HepG2 (cell line): Measurements from ENCODE around the gene KCTD6. TPM values are rescaled to one million over a fixed set of nuclear protein-coding genes. Genes with fewer than 3 reads are reported as not detected.

ENCODE experiments used
- ATRX ChIP-seq: sonication (generic); formaldehyde crosslinking; IDR thresholded peaks from 2 replicates; pipeline ENCODE4 v1.4.0; 2020; ENCODE audit warnings: missing genetic modification reagents, borderline replicate concordance
- ELF1 ChIP-seq: sonication (generic); formaldehyde crosslinking; IDR thresholded peaks from 2 replicates; pipeline ENCODE4 v1.4.0; 2020; ENCODE audit warnings: missing genetic modification reagents
- FOXC1 ChIP-seq: sonication (generic); formaldehyde crosslinking; IDR thresholded peaks from 2 replicates; pipeline ENCODE4 v1.8.0; 2022; ENCODE audit warnings: mild to moderate bottlenecking, missing genetic modification reagents, borderline replicate concordance
- GATA4 ChIP-seq: sonication (generic); IDR thresholded peaks from 2 replicates; pipeline ENCODE4 v1.6.1; 2016; ENCODE audit warnings: antibody characterized with exemption, low read depth, borderline replicate concordance
- GPN1 ChIP-seq: sonication (generic); formaldehyde crosslinking; IDR thresholded peaks from 2 replicates; pipeline ENCODE4 v1.5.1; 2020; ENCODE audit warnings: missing genetic modification reagents, borderline replicate concordance
- HDAC1 ChIP-seq: sonication (generic); formaldehyde crosslinking; IDR thresholded peaks from 2 replicates; pipeline ENCODE4 v1.5.1; 2020; ENCODE audit warnings: mild to moderate bottlenecking, missing genetic modification reagents
- KDM6A ChIP-seq: IDR thresholded peaks from 2 replicates; pipeline ENCODE4 v1.6.1; 2016; ENCODE audit warnings: low read depth
- KLF16 ChIP-seq, 2 experiments: sonication (generic) in 1 of 2; formaldehyde crosslinking in 1 of 2; IDR thresholded peaks; 2 replicates each; pipeline versions ENCODE4 v1.6.1 to v1.8.0; 2016 to 2023; ENCODE audit warnings: missing genetic modification reagents in 2 of 2, missing compliant biosample characterization in 1 of 2
- NFE2L2 ChIP-seq: fragments of 150-350 bp; IDR thresholded peaks from 2 replicates; pipeline ENCODE4 v1.6.1; 2014; ENCODE audit warnings: low read length
- PTBP1 ChIP-seq: fragments of 200-400 bp; formaldehyde crosslinking; IDR thresholded peaks from 2 replicates; pipeline ENCODE4 v1.6.1; 2018; ENCODE audit warnings: low read length, low read depth; ENCODE audit not compliant: poor library complexity, severe bottlenecking
- RNF2 ChIP-seq: fragments of 450-650 bp; conservative IDR thresholded peaks from 2 replicates; pipeline ENCODE4 v1.6.1; 2016; ENCODE audit warnings: low read depth
- TRIM24 ChIP-seq: sonication (generic); formaldehyde crosslinking; IDR thresholded peaks from 2 replicates; pipeline ENCODE4 v1.8.0; 2022; ENCODE audit warnings: mild to moderate bottlenecking, missing genetic modification reagents
- ZFP41 ChIP-seq: sonication (generic); formaldehyde crosslinking; IDR thresholded peaks from 2 replicates; pipeline ENCODE4 v1.4.0; 2020; ENCODE audit warnings: mild to moderate bottlenecking, missing genetic modification reagents, borderline replicate concordance
- ZNF256 ChIP-seq: sonication (generic); formaldehyde crosslinking; conservative IDR thresholded peaks from 2 replicates; pipeline ENCODE4 v1.4.0; 2020; ENCODE audit warnings: missing genetic modification reagents
- ZNF547 ChIP-seq: sonication (generic); formaldehyde crosslinking; IDR thresholded peaks from 2 replicates; pipeline ENCODE4 v1.5.1; 2020; ENCODE audit warnings: mild to moderate bottlenecking, missing genetic modification reagents
- ZNF607 ChIP-seq: sonication (generic); formaldehyde crosslinking; IDR thresholded peaks from 2 replicates; pipeline ENCODE4 v1.5.1; 2020; ENCODE audit warnings: missing genetic modification reagents, mild to moderate bottlenecking, borderline replicate concordance
- ZNF616 ChIP-seq: sonication (generic); formaldehyde crosslinking; IDR thresholded peaks from 2 replicates; pipeline ENCODE4 v1.5.0; 2020; ENCODE audit warnings: low read depth, mild to moderate bottlenecking, missing genetic modification reagents
- ZNF772 ChIP-seq: sonication (generic); formaldehyde crosslinking; IDR thresholded peaks from 2 replicates; pipeline ENCODE4 v1.5.0; 2020; ENCODE audit warnings: mild to moderate bottlenecking, missing genetic modification reagents
- ZNF781 ChIP-seq: sonication (generic); formaldehyde crosslinking; IDR thresholded peaks from 2 replicates; pipeline ENCODE4 v1.5.1; 2020; ENCODE audit warnings: borderline replicate concordance, mild to moderate bottlenecking, missing genetic modification reagents; ENCODE audit errors: not compliant biosample characterization
- polyA plus RNA-seq, 8 experiments: library from polyadenylated mRNA; depleted of rRNA in 3 of 8; stranded (reverse) in 7 of 8; unstranded in 1 of 8; fragments of >200 nt; fragmentation: Illumina TruSeq in 4 of 8; extraction: Trizol in 4 of 8; gene quantifications; 2 replicates each; pipeline versions ENCODE4 v1.2.1 to v1.2.3, GENCODE V29; 2011 to 2016; ENCODE audit warnings: low read depth in 4 of 8, missing spikeins in 1 of 8, mixed read lengths in 1 of 8; ENCODE audit not compliant: insufficient read depth in 1 of 8
- total RNA-seq, 5 experiments: library from RNA; depleted of rRNA; stranded (reverse); fragments of >200 nt; fragmentation: Illumina TruSeq; extraction: Trizol; gene quantifications; 2 replicates each; pipeline ENCODE4 v1.2.3, GENCODE V29; 2016; ENCODE audit warnings: low read depth in 1 of 5
- TF ChIP-seq, protein P1 (sequence below): sonication (generic); formaldehyde crosslinking; IDR thresholded peaks from 2 replicates; pipeline ENCODE4 v1.4.0; 2020; ENCODE audit warnings: mild to moderate bottlenecking, missing genetic modification reagents
- TF ChIP-seq, protein P2 (sequence below): IDR thresholded peaks from 2 replicates; pipeline ENCODE4 v1.6.1; 2016; ENCODE audit warnings: missing genetic modification reagents, missing compliant biosample characterization
- TF ChIP-seq, protein P3 (sequence below): sonication (generic); formaldehyde crosslinking; IDR thresholded peaks from 2 replicates; pipeline ENCODE4 v1.9.0; 2022; ENCODE audit warnings: low read depth, missing genetic modification reagents
- TF ChIP-seq, protein P4 (sequence below): sonication (generic); formaldehyde crosslinking; IDR thresholded peaks from 2 replicates; pipeline ENCODE4 v1.5.0; 2020; ENCODE audit warnings: mild to moderate bottlenecking, missing genetic modification reagents
- TF ChIP-seq, protein P5 (sequence below): IDR thresholded peaks from 2 replicates; pipeline ENCODE4 v1.6.1; 2016; ENCODE audit warnings: low read depth, borderline replicate concordance

Gene KCTD6
- total and polyA plus RNA-seq, 2 of the 13 experiments (the other 11 are each of a cell fraction or from before 2014, with no cell fraction given), result 13.4 to 14.2 TPM

DNA sequence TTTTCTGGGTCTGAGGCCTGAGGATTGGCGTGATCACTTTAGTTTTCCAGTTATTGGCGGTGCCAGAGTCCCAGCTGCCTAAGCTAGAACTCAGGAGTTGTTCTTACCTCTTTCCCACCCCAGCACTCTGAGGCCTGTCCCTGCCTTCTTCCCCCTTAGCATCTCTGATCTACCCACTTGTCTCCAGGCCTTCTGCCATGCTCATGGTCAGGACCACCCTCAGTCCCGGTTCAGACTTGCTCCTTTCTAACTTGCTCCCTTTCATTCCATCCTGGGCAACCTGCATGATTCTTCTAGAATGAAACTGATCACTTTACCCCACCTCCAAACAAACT, 29.4 kb downstream of the KCTD6 start (continued):
- TF ChIP-seq, protein P1, sequence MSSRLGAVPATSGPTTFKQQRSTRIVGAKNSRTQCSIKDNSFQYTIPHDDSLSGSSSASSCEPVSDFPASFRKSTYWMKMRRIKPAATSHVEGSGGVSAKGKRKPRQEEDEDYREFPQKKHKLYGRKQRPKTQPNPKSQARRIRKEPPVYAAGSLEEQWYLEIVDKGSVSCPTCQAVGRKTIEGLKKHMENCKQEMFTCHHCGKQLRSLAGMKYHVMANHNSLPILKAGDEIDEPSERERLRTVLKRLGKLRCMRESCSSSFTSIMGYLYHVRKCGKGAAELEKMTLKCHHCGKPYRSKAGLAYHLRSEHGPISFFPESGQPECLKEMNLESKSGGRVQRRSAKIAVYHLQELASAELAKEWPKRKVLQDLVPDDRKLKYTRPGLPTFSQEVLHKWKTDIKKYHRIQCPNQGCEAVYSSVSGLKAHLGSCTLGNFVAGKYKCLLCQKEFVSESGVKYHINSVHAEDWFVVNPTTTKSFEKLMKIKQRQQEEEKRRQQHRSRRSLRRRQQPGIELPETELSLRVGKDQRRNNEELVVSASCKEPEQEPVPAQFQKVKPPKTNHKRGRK (CRISPR knock-in tag), result no peak
- TF ChIP-seq PTBP1 (no peak), ZNF781 (peak; percentile 18), GATA4 (no peak), ATRX (CRISPR knock-in tag) (no peak), ZNF616 (CRISPR knock-in tag) (peak; percentile 11; the same call in 1 of the 2 replicates), TRIM24 (CRISPR knock-in tag) (no peak), ELF1 (CRISPR knock-in tag) (0 out of 2 replicates have a peak, but pooled peaks have one; percentile 0), RNF2 (0 out of 2 replicates have a peak, but pooled peaks have one; percentile 3), FOXC1 (peak; percentile 0; the same call in 1 of the 2 replicates), ZNF772 (CRISPR knock-in tag) (peak; percentile 1; the same call in 1 of the 2 replicates), NFE2L2 (no peak), KLF16 (CRISPR knock-in tag; IDR thresholded peaks at IDR 0.05) (no peak), KDM6A (CRISPR knock-in tag) (no peak), ZNF607 (CRISPR knock-in tag) (0 out of 2 replicates have a peak, but pooled peaks have one; percentile 19), ZFP41 (no peak), ZNF547 (CRISPR knock-in tag) (no peak), ZNF256 (no peak), HDAC1 (CRISPR knock-in tag) (0 out of 2 replicates have a peak, but pooled peaks have one; percentile 52), GPN1 (no peak)
- TF ChIP-seq, protein P2, sequence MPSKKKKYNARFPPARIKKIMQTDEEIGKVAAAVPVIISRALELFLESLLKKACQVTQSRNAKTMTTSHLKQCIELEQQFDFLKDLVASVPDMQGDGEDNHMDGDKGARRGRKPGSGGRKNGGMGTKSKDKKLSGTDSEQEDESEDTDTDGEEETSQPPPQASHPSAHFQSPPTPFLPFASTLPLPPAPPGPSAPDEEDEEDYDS, result 0 out of 2 replicates have a peak, but pooled peaks have one; percentile 1
- TF ChIP-seq, protein P3, sequence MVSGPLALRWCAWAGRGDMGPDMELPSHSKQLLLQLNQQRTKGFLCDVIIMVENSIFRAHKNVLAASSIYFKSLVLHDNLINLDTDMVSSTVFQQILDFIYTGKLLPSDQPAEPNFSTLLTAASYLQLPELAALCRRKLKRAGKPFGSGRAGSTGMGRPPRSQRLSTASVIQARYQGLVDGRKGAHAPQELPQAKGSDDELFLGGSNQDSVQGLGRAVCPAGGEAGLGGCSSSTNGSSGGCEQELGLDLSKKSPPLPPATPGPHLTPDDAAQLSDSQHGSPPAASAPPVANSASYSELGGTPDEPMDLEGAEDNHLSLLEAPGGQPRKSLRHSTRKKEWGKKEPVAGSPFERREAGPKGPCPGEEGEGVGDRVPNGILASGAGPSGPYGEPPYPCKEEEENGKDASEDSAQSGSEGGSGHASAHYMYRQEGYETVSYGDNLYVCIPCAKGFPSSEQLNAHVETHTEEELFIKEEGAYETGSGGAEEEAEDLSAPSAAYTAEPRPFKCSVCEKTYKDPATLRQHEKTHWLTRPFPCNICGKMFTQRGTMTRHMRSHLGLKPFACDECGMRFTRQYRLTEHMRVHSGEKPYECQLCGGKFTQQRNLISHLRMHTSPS (CRISPR knock-in tag), result 0 out of 2 replicates have a peak, but pooled peaks have one; percentile 1
- TF ChIP-seq, protein P4, sequence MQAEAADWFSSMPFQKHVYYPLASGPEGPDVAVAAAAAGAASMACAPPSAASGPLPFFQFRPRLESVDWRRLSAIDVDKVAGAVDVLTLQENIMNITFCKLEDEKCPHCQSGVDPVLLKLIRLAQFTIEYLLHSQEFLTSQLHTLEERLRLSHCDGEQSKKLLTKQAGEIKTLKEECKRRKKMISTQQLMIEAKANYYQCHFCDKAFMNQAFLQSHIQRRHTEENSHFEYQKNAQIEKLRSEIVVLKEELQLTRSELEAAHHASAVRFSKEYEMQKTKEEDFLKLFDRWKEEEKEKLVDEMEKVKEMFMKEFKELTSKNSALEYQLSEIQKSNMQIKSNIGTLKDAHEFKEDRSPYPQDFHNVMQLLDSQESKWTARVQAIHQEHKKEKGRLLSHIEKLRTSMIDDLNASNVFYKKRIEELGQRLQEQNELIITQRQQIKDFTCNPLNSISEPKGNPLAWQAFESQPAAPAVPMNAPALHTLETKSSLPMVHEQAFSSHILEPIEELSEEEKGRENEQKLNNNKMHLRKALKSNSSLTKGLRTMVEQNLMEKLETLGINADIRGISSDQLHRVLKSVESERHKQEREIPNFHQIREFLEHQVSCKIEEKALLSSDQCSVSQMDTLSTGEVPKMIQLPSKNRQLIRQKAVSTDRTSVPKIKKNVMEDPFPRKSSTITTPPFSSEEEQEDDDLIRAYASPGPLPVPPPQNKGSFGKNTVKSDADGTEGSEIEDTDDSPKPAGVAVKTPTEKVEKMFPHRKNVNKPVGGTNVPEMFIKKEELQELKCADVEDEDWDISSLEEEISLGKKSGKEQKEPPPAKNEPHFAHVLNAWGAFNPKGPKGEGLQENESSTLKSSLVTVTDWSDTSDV (CRISPR knock-in tag), result no peak
- TF ChIP-seq, protein P5, sequence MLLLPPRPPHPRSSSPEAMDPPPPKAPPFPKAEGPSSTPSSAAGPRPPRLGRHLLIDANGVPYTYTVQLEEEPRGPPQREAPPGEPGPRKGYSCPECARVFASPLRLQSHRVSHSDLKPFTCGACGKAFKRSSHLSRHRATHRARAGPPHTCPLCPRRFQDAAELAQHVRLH (CRISPR knock-in tag), result no peak
